T-helper 1 cell (primary cell): ENCODE results near the gene ZNF608.

Experiments used
- DNase-seq, 5 donors: peaks; one replicate each; pipeline ENCODE4 v3.0.0-alpha.2; 2012 to 2020

ZNF608 gene

DNA sequence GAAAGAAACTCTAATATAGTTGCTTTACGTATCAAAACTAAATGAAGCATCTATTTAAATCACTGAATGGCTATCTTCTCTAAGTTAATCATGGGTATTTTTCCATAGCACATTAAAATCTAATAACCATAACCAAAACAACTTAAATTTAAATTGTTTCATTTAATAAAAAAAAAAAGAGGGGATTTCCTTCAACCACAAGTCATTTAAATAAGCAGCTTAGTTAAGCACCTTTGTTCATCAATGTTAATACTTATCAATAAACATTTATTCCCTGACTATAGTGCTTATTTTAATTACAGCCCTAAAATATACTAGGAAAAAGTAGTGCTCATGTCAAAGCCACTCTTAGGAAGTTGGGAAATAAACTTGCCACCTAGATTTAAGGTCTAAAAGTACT, 30.3 kb downstream of the ZNF608 start:
- no peak for DNase-seq

DNA sequence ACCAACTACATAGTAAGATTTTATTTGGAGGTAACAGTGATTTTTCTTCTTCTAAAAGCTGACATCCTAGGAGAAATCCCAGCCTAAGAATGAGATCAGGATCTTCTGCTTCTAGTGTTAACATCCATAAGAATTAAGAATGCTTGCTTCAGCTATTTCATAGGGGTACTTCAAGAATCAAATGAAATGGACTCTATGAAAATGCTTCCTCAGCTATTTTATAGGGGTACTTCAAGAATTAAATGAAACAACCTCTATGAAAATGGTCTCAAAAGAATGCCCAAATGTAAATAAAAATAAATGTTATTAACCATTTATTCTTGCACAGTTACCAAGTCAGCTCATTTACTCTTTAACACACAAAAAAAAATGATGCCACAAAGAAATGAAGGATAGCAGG, 31.5 kb downstream of the ZNF608 start:
- DNase-seq = no peak

DNA sequence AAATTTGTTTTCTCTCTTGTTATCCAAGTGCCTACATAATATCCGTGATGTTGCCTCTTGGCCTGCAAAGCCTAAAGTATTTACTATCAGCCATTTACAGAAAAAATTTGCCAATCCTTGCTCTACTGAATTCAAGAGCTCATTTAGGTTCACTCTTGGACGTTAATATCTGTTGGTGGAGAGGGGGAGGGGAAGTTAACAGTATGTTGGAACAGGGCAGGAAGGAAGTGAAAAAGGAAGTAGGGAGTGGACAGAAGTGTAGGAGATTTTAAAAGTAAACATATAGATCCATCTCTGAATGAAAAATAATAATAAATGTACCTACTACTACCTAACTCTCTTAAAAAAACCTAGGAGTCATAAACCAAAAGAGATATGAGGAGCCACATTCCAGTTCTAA, 32.8 kb downstream of the ZNF608 start:
- no peak for DNase-seq

DNA sequence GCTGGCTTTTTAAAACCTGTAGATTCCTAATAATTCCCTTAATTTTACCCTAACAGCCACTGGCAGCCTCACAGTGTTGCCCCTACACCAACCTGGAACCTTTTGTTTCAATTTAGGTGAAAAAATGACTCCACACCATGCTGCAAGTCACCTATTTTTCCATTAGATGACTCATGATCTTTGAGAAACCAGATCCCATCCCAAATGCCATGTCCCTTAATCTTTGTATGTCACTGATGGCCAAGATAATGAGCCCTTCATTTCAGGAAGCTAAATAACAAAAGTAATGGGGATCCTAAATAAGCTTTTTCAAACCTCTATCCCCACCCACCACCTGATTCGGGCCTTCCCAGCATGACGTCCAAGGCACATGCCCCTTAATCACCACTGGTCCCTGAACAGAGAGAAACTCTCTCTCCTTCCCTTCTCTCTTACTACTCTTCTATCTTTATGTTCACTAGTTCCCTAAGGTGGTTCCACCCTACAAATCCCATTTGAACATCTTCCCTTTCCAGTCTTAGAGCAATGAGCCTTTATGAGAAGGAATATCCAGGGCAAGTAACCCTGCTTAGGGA, 33.6 kb downstream of the ZNF608 start:
- DNase-seq = no peak

DNA sequence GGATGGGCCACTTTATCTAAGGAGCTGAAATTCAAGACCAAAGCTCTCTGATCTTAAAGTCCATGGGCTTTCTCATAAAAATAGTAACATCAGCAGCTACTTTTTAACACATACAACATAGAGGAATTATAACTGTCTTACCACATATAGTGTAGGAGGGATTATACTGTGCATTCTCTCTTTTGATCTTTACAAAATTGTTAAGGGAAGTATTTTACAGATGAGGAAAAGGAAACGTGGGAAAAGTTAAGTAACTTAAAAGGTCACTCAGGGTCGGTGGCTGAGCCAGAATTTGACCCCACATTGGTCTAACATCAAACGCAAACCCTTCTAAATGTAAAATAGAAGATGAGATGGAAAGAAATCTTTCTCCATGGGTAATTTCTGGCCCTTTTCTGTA, 38.4 kb downstream of the ZNF608 start:
- no peak for DNase-seq

DNA sequence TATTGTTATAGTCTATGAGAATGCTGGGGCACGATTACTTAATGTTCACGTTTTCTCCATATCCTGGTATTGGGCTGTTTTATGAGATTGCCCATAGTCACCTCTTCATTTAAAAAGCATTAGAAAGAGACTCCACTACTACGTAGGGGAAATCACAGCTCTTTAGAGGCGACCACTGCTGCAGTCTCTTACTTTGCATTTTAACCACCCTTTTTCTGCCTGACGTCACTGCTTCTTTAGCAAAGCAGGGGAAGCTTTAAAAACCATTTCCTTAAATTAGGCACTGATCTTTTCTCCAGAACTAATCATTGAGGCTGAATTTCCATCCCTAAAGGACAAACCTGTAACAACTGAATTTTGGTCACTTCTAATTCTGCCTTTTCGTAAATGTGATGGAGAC, 38.9 kb downstream of the ZNF608 start:
- no peak for DNase-seq

DNA sequence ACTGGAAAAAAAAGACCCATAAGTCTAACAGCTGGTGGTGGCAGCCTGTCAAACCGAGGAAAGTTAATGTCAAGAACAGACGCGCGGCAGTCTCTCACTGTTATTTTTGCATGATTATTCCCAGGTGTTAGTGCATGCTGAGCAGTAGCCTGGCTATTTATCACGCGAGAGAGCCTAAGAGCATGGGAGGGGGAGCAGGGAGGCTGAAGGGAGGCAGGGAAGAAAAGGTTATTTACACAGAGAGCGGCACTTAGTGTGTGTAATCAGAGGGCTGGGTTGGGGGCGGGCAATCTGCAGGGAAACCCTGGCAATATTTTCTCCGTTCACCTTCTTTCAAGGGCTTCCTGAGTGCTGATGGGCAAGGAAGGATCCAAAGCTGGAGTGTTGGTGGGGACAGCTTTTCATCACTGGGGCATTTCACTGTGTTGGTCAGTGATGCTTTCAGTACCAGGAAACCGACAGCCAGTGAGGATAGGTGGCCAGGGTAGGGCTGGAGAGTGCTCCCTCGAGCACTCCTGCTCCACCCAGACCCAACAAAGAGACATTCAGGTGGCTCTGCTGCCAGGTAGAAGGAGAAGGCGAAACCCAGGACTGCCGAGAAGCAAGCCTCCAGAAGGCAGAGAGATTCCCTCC, 39.6 kb downstream of the ZNF608 start:
- no peak for DNase-seq

DNA sequence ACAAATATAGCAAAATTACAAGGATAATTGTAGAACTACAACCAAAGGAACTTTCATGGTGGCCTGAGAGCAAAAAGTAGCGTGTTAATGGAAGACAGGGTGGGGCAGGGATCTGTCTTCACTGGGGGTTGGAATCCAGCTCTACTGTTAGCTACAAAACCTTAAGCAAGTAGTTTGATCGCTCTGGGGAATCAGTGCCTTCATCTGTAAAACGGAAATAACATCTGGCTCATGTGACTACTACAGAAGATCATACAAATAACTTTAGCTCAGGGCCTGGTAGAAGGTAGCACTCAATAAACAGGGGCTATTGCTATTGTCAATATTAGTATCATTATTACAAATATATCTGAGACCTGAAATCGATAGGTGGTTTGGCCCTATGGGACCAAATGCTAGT, 40.4 kb downstream of the ZNF608 start:
- no peak for DNase-seq

DNA sequence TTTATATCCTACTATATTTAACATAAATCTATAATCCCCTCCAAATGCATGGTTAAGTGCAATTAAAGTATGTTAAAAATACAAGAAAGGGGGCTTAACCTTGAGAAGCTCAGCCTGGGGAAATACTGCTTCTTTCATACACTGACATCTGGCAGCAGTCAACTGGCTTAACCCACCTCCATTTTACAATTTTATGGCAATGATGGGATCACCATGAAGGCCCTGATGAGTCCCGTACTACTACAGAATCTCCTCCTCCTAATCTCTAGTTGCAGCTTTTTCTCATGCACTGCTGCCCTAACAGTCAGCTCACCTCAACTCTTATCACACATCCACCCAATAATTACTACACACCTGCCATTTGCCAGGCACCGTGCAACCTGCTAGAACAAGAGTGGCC, 40.9 kb downstream of the ZNF608 start:
- DNase-seq = no peak

DNA sequence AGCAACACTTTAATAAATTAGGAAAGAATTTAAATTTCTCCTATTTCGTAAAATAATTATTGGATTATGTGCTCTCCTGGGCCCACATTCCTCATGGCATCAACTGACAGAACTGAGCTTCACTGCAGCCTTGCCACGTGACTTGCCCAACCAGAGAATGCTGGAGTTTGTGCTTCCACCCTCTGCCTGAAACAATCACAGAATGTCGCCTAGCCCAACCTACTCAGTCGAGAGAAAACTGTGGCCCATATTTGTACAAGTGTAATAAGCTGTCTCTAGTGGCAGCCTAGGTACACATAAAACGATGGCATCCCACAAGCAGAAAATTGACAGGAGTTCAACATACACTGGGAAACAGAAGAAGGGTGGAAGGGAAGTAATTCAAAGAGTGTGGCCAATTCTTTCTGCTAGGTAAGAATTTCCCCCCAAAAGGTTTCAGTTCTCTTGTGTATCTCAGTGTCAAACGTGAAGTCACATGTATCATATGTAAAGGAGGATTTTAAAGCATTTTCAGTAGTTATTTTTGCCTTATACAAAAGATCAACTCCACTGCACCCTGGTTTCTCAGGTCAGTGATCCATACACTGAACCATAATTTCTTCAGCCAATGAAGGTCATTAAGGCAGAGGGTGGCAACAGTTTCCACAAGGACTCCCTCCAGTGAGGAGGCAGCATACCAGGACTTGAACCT, 41.7 kb downstream of the ZNF608 start:
- DNase-seq = no peak

DNA sequence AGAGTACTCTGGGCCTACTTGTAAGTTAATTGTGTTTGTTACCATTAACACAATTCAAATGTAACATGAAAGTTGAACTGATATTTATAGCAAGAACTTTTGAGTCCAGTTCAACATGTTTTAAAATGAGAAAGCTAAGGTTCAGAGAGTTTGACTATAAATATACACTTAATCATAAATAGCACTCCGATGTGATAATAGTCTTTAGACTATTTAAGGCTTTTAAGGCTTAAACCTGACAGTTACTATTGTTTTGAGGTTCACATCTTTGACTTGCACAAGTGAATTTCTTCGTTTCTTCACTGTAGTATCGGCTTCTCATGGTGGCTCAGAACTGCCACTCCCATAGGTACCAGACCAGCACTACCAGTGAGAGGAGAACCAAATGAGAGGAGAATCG, 42.4 kb downstream of the ZNF608 start:
- DNase-seq = no peak

DNA sequence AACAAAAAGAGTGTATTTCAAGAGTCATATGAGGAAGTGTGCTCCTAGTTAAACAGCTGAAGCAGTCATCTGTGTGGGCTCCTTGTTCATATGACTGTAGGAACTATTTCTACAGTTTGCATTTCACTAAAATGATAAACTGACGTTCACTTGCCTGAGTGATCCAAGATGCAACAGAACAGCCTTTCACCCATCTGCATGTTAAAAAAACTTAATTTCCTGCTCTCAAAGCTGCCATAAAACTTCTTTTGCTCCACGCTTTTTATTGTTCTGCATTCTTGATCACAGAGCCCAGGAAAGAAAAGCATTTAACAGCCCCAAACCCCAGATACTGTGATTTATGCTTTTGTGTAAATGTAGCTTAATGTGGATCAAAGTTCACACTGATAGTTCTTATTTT, 43.9 kb downstream of the ZNF608 start:
- no peak for DNase-seq

DNA sequence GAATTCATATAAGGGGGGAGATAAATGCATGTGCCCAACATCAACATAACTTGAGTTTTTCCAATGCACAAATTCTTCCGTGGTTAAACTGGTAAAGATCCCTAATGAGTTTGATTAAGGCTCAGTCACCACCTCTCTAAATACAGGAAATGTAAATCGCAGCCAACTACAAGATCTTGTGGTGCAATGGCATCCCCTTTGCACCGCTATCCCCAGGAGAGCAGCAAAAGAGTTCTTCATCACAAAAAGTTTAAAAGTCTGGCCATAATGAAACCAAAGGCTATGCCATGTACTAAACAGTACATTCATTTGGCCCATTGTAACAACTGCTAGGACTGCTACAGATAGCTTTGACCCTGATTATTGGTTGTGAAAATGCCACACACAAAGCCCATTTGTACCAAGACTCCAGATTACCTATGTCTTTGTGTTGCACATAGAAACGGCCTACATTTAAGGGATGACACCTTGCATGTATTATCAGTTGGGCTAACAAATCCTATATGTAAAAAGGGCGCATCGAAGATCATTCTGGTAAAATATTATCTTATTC, 44.5 kb downstream of the ZNF608 start:
- no peak for DNase-seq

DNA sequence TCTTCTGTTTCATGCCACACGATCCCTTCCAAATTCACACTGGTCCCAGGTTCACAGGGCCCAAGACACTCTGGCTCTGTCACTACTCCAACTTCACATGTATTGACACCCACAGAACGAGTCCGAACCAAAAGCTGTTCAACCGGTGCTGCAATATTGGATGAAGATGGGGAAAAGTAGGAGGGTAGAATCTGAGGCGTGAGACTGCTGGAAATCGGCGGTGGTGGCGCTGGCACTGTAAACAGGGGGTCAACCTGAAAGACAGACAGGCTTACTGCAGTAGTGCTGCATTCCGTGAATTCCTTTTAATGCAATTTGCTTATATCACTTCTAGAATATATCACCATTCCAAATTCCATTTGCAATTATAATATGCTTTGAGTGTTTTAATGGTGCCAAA, 45.4 kb downstream of the ZNF608 start:
- DNase-seq = no peak

DNA sequence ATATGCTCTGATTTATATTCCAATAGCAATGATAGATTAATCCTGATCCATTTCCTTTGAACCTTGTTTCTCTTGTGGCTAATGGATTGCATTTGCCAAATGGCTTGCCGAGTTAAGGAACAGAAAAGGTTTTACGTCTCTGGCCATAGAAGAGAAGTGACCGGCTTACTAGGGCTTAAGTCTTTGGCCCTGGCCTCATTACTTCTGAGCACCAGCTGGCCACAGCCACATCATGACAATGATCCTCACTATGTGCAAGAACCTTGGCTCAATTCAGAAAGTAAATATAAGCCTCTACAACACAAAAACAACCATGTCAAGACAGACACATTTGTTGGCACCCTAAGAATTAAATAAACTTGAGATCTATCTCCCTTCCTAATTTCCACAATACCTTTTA, 46.1 kb downstream of the ZNF608 start:
- no peak for DNase-seq

DNA sequence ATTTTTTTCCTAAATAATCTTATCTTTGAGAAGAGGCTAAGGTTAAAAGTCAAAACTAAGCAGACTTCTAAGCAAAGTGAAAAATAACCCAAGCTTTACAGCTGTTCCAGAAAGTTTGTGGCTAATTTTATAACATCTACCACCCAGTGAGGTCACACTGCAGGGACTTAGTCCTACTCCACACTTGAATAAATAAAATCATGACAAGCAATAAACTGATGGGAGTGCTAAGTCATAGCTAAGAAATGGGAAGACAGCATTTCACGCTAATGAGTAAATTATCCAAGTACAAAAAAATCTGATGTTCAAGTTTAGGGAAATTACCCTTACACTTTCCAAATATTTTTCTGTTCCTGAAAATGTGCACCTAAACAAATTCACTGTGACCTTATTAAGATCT, 47.7 kb downstream of the ZNF608 start:
- no peak for DNase-seq

DNA sequence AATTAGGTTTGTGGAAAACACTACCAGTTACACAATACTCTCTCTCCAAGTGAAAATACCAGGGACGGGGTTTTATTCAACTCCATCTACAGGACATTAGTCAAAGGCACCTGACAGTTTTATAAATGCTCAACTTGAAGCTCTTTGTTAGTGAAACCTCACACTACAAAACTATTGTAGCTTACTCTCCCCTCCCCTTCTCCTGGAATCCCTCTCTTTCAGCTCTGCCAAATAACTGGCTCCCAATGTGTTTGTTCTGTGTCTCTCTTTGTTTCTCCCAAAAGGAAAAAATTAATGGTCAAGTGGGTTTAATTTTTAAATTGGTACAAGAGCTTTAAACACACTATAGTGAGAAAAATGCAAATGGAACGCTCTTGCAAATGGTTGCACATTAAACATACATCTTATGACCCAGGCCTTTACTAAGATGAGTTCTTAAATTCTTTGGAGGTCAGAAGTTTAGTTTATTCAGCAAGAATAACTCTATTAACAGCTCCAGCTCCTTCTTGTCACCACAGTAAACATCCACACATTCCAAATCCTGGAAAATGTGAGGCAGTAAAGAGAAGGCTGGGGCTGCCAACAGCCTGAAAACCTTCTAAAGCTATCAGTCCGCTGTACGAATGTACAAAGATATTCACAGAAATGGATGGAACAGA, 48.4 kb downstream of the ZNF608 start:
- DNase-seq = no peak

DNA sequence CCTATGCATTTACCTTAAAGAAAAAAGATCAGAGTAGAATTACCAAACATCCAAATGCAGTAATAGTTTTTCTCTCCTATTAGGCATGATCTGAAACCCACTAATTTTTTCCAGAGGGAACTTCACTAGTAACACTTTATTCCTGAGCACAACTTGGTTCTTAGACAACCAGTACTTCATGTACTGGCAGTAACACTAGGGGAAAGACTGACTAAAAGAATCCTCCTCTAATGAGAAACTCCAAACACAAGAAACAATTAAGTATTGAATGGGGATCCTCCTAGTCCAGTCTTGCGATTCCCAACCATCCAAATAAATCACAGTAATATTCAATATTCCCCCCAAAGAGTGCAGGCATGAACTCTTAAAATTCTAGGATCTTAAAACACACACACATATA, 48.9 kb downstream of the ZNF608 start:
- no peak for DNase-seq

DNA sequence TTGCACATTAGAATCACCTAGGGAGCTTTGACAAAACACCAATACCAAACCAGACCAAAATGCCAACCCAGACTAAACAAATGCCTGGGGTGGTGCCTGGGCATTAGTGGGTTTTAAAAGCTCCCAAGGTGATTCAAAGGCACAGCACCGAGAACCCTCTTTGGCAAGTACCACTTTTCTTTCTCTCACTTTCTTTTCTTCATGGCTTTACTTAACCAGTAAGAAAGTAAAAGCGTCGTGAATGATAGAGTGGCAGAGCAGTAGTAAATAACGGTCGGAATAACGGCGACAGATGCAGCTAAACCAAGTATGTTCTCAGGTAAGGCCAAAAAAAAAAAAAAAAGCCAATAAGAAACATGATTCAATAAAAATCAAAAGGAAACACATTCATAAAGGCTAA, 49.5 kb downstream of the ZNF608 start:
- DNase-seq = no peak
